SK-N-SH (cell line): ENCODE measurements around the gene COX18. TPM values are rescaled to one million over a fixed set of nuclear protein-coding genes. Genes with fewer than 3 reads are reported as not detected.

Experiments
- CTCF ChIA-PET: fragments of 300-600, 350-600 bp; formaldehyde crosslinking; extraction: SDS; loops from one replicate; lab custom pipeline; 2021; lab: Yijun Ruan, JAX
- POLR2A ChIA-PET: fragments of 350-600 bp; sonication (Branson Sonifier 250); formaldehyde crosslinking; extraction: SDS; loops from one replicate; lab custom pipeline; 2020; ENCODE audit warnings: antibody characterized with exemption, inconsistent platforms; lab: Yijun Ruan, JAX
- DNase-seq: peaks from one replicate; pipeline ENCODE4 v3.0.0; 2012
- H2AFZ ChIP-seq: fragments of 200-600 bp; sonication (generic); 2 replicates; pipeline ENCODE4 v1.8.1; 2016; ENCODE audit warnings: antibody characterized with exemption, mild to moderate bottlenecking, low read depth
- H3F3A ChIP-seq: fragments of 200-600 bp; sonication (generic); replicated peaks from 2 replicates; pipeline ENCODE3; 2016; ENCODE audit warnings: antibody characterized with exemption, mild to moderate bottlenecking; ENCODE audit not compliant: insufficient read depth
- H3K27ac ChIP-seq, 2 experiments: fragments of 200-500 bp in 1 of 2; fragments of 200-600 bp in 1 of 2; sonication (Bioruptor generic) in 1 of 2; sonication (generic), shearing (Covaris generic) in 1 of 2; 2 replicates each; pipeline versions ENCODE4 v1.5.1 to v1.6.1; 2014 to 2016; ENCODE audit warnings: low read depth in 2 of 2, inconsistent platforms in 1 of 2, low read length in 1 of 2, mild to moderate bottlenecking in 1 of 2, mixed read lengths in 1 of 2
- H3K27me3 ChIP-seq: fragments of 200-600 bp; sonication (generic), shearing (Covaris generic); 2 replicates; pipeline ENCODE4 v1.6.1; 2016; ENCODE audit warnings: mixed run types; ENCODE audit not compliant: insufficient read depth
- H3K36me3 ChIP-seq, 2 experiments: fragments of 200-500 bp in 1 of 2; fragments of 200-600 bp in 1 of 2; sonication (Bioruptor generic) in 1 of 2; sonication (generic) in 1 of 2; replicated peaks in 1 of 2; 2 replicates each; pipeline versions ENCODE3 to v1.5.1; 2014 to 2016; ENCODE audit warnings: low read length in 1 of 2, mild to moderate bottlenecking in 1 of 2; ENCODE audit not compliant: insufficient read depth in 2 of 2, control insufficient read depth in 1 of 2
- H3K4me1 ChIP-seq, 2 experiments: fragments of 200-500 bp in 1 of 2; fragments of 200-600 bp in 1 of 2; sonication (Bioruptor generic) in 1 of 2; sonication (generic), shearing (Covaris generic) in 1 of 2; 2 replicates each; pipeline versions ENCODE4 v1.5.1 to v1.6.1; 2014 to 2016; ENCODE audit warnings: low read depth in 1 of 2, low read length in 1 of 2, mixed run types in 1 of 2; ENCODE audit not compliant: insufficient read depth in 2 of 2, control insufficient read depth in 1 of 2
- H3K4me2 ChIP-seq: fragments of 200-600 bp; sonication (generic), shearing (Covaris generic); 2 replicates; pipeline ENCODE4 v1.6.1; 2017; ENCODE audit warnings: mixed run types
- H3K4me3 ChIP-seq, 2 experiments: fragments of 200-500 bp in 1 of 2; fragments of 200-600 bp in 1 of 2; sonication (Bioruptor generic) in 1 of 2; sonication (generic), shearing (Covaris generic) in 1 of 2; 2 replicates each; pipeline versions ENCODE4 v1.5.1 to v1.8.1; 2014 to 2016; ENCODE audit warnings: low read depth in 2 of 2, inconsistent platforms in 1 of 2, low read length in 1 of 2, mild to moderate bottlenecking in 1 of 2, mixed read lengths in 1 of 2, moderate library complexity in 1 of 2
- H3K79me2 ChIP-seq: fragments of 200-600 bp; sonication (generic); 2 replicates; pipeline ENCODE4 v1.8.1; 2017; ENCODE audit warnings: mild to moderate bottlenecking; ENCODE audit not compliant: insufficient read depth
- H3K9ac ChIP-seq: fragments of 200-600 bp; sonication (generic); 2 replicates; pipeline ENCODE4 v1.6.1; 2017; ENCODE audit warnings: mixed run types
- H3K9me2 ChIP-seq: fragments of 200-600 bp; sonication (generic); 2 replicates; pipeline ENCODE4 v1.6.1; 2017; ENCODE audit warnings: mixed run types
- H3K9me3 ChIP-seq: fragments of 200-600 bp; sonication (generic); 2 replicates; pipeline ENCODE4 v1.6.1; 2017; ENCODE audit warnings: mixed run types, mild to moderate bottlenecking, moderate library complexity
- H4K20me1 ChIP-seq: fragments of 200-600 bp; sonication (generic); 2 replicates; pipeline ENCODE4 v1.6.1; 2017; ENCODE audit warnings: mild to moderate bottlenecking, mixed run types; ENCODE audit not compliant: insufficient read depth
- CHD2 ChIP-seq: fragments of 150-350 bp; IDR thresholded peaks from 2 replicates; pipeline ENCODE4 v1.6.1; 2018; ENCODE audit warnings: low read length; ENCODE audit not compliant: partially characterized antibody
- ELF1 ChIP-seq: IDR thresholded peaks from 2 replicates; pipeline ENCODE4 v1.4.0; 2012
- EZH2phosphoT487 ChIP-seq: fragments of 200-600 bp; sonication (generic); IDR thresholded peaks from 2 replicates; pipeline ENCODE4 v1.6.1; 2017; ENCODE audit warnings: low read depth, mixed run types, mild to moderate bottlenecking, antibody characterized with exemption, moderate library complexity, borderline replicate concordance
- FOSL2 ChIP-seq: IDR thresholded peaks from 2 replicates; pipeline ENCODE4 v1.4.0; 2012; ENCODE audit warnings: low read depth, mild to moderate bottlenecking, moderate library complexity, borderline replicate concordance
- FOXJ3 ChIP-seq: sonication (generic); formaldehyde crosslinking; IDR thresholded peaks from 2 replicates; pipeline ENCODE4 v1.5.1; 2020; ENCODE audit warnings: mild to moderate bottlenecking, missing genetic modification reagents
- GABPA ChIP-seq: IDR thresholded peaks from 2 replicates; pipeline ENCODE4 v1.4.0; 2012; ENCODE audit warnings: low read depth, mild to moderate bottlenecking
- GATA2 ChIP-seq: sonication (generic); formaldehyde crosslinking; IDR thresholded peaks from 2 replicates; pipeline ENCODE4 v1.5.0; 2020; ENCODE audit warnings: mild to moderate bottlenecking, missing genetic modification reagents
- JUND ChIP-seq: IDR thresholded peaks from 2 replicates; pipeline ENCODE4 v1.4.0; 2012
- NFIC ChIP-seq: IDR thresholded peaks from 2 replicates; pipeline ENCODE4 v1.4.0; 2012; ENCODE audit warnings: borderline replicate concordance
- NRF1 ChIP-seq: IDR thresholded peaks from 2 replicates; pipeline ENCODE4 v1.6.1; 2012; ENCODE audit warnings: low read depth, mild to moderate bottlenecking, low read length
- RAD21 ChIP-seq: IDR thresholded peaks from 2 replicates; pipeline ENCODE4 v1.6.1; 2012; ENCODE audit warnings: mild to moderate bottlenecking, low read length
- RCOR1 ChIP-seq: fragments of 150-350 bp; IDR thresholded peaks from 2 replicates; pipeline ENCODE4 v1.6.1; 2017; ENCODE audit warnings: antibody characterized with exemption, low read length
- SIN3A ChIP-seq: IDR thresholded peaks from 2 replicates; pipeline ENCODE4 v1.6.1; 2012; ENCODE audit warnings: low read depth, mild to moderate bottlenecking, low read length, moderate library complexity, borderline replicate concordance
- TCF12 ChIP-seq: IDR thresholded peaks from 2 replicates; pipeline ENCODE4 v1.4.0; 2012
- TEAD4 ChIP-seq: IDR thresholded peaks from 2 replicates; pipeline ENCODE4 v1.4.0; 2012; ENCODE audit warnings: mild to moderate bottlenecking, borderline replicate concordance; ENCODE audit not compliant: insufficient read depth
- YY1 ChIP-seq: IDR thresholded peaks from 2 replicates; pipeline ENCODE4 v1.4.0; 2012; ENCODE audit warnings: low read depth, mild to moderate bottlenecking
- WGBS: methylation state at CpG from one replicate; pipeline ENCODE4 v1.1.6; 2017; ENCODE audit warnings: low lambda C conversion rate; 5-methylcytosine and 5-hydroxymethylcytosine counted together
- polyA plus RNA-seq, 3 experiments: library from polyadenylated mRNA; depleted of rRNA; stranded (reverse); fragments of >200 nt; gene quantifications; 2 replicates each; pipeline ENCODE4 v1.2.3, GENCODE V29; 2012
- TF ChIP-seq, protein P1 (sequence below): IDR thresholded peaks from 2 replicates; pipeline ENCODE4; 2012
- TF ChIP-seq, protein P2 (sequence below): IDR thresholded peaks from 2 replicates; pipeline ENCODE4 v1.4.0; 2012; ENCODE audit warnings: low read depth, borderline replicate concordance
- TF ChIP-seq, protein P3 (sequence below): IDR thresholded peaks from 2 replicates; pipeline ENCODE4 v1.4.0; 2012; ENCODE audit warnings: low read depth
- TF ChIP-seq, protein P4 (sequence below): IDR thresholded peaks from 2 replicates; pipeline ENCODE4 v1.4.0; 2012; ENCODE audit warnings: low read depth, borderline replicate concordance

Gene COX18
- polyA plus RNA-seq, 1 of the 3 experiments (the other 2 are of a cell fraction): 7.7 TPM

DNA sequence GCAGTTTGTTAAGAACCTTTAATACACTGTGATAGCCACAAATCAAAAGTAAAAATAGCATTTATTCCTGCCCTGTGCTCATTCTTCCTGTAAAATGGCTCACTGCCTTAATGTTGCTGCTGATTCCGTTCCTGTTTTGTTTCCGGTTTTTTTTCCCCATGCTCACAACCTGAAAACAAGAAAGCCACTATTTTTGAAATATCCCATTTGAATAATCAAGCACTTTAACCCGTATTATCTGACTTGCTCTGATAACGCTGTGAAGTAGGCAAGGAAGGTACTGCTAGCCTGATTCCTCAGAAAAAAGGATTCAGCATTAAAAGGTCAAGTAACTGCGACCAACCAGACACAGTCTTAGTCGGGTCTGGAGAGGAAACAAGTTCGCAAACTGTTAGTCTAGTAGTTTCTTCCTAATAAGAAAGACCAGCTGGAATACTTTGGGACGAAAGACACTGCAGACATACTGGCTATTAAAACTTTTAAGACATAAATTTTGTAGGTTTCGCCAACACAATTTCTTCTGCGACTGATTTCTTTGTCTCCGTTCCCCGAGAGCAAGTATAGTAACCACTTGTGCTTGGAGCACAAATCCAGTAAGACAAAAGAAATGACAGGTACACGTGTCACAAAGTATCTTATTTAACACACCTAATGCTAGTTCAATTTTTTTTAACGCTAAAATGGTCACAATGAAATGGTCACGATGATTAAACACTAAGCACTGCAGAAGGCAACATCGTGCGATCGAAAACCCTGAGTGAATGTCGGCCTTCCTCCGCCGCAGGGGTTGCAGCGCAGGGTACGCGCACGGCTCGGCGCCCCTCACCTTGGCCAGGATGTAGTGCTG lies 802 bp downstream of the COX18 start:
- TF ChIP-seq YY1: 0 out of 2 replicates have a peak, but pooled peaks have one; percentile 32
- TF ChIP-seq JUND: no peak
- TF ChIP-seq TEAD4: no peak
- TF ChIP-seq ELF1: no peak; the same call in 1 of the 2 replicates
- TF ChIP-seq, protein P1, sequence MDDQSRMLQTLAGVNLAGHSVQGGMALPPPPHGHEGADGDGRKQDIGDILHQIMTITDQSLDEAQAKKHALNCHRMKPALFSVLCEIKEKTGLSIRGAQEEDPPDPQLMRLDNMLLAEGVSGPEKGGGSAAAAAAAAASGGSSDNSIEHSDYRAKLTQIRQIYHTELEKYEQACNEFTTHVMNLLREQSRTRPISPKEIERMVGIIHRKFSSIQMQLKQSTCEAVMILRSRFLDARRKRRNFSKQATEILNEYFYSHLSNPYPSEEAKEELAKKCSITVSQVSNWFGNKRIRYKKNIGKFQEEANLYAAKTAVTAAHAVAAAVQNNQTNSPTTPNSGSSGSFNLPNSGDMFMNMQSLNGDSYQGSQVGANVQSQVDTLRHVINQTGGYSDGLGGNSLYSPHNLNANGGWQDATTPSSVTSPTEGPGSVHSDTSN: no peak
- no peak for TF ChIP-seq RAD21
- TF ChIP-seq NFIC: no peak
- no peak for TF ChIP-seq EZH2phosphoT487
- 0 out of 2 replicates have a peak, but pooled peaks have one; percentile 15 for TF ChIP-seq GATA2 (CRISPR knock-in tag)
- peak; percentile 33; the same call in 1 of the 2 replicates for TF ChIP-seq GABPA
- no peak for TF ChIP-seq RCOR1
- TF ChIP-seq, protein P2, sequence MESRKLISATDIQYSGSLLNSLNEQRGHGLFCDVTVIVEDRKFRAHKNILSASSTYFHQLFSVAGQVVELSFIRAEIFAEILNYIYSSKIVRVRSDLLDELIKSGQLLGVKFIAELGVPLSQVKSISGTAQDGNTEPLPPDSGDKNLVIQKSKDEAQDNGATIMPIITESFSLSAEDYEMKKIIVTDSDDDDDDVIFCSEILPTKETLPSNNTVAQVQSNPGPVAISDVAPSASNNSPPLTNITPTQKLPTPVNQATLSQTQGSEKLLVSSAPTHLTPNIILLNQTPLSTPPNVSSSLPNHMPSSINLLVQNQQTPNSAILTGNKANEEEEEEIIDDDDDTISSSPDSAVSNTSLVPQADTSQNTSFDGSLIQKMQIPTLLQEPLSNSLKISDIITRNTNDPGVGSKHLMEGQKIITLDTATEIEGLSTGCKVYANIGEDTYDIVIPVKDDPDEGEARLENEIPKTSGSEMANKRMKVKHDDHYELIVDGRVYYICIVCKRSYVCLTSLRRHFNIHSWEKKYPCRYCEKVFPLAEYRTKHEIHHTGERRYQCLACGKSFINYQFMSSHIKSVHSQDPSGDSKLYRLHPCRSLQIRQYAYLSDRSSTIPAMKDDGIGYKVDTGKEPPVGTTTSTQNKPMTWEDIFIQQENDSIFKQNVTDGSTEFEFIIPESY: no peak
- TF ChIP-seq FOSL2: no peak
- 3% methylated on average over 23 of the region's 27 CpGs for WGBS
- Histone ChIP-seq H3F3A (peaks cover 30% of the 10 kb centered on the region), H3K79me2 (peaks cover 39% of the 10 kb centered on the region), H3K27ac (peak overlapping the region; percentile 86 to 94), H3K4me3 (peak overlapping the region; percentile 72 to 92), H3K4me1 (peaks cover 0 to 4% of the 10 kb centered on the region in 2 experiments; a peak in 2 of 4 replicates), H4K20me1 (no peaks in the 10 kb centered on the region), H3K9me3 (no peaks in the 10 kb centered on the region), H3K27me3 (no peaks in the 10 kb centered on the region), H3K9me2 (no peaks in the 10 kb centered on the region), H3K9ac (peak overlapping the region; percentile 81), H2AFZ (peak overlapping the region; percentile 83), H3K36me3 (peaks cover 30 to 40% of the 10 kb centered on the region in 2 experiments), H3K4me2 (peak overlapping the region; percentile 92)
- POLR2A ChIA-PET: no interaction called here
- CTCF ChIA-PET: no interaction called here
- peak; percentile 16 for DNase-seq

DNA sequence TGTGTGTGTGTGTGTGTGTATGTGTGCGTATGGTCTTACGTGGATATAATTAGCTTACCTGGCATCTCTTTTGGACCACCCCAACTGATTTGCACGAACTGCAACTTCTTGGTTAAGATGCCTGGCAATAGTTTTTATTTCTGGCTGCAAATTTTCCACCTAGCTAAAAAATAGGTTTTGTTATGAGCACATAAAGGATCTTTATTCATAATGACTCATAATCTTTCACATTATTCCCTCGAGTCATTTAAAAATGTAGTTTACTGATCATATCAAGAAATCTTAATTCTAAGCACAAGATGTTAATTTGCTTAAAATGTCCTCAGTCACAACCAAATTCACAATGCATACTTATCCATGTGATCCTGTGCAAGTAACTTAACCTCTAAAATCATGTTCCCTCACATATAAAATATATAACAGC lies 1.5 kb downstream of the COX18 start:
- no peak for TF ChIP-seq GATA2 (CRISPR knock-in tag)
- no peak for TF ChIP-seq TCF12
- TF ChIP-seq NRF1: no peak
- no peak for TF ChIP-seq SIN3A
- no peak for TF ChIP-seq YY1
- TF ChIP-seq, protein P3, sequence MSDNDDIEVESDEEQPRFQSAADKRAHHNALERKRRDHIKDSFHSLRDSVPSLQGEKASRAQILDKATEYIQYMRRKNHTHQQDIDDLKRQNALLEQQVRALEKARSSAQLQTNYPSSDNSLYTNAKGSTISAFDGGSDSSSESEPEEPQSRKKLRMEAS: no peak
- TF ChIP-seq GABPA: no peak
- no peak for TF ChIP-seq FOXJ3
- TF ChIP-seq, protein P4, sequence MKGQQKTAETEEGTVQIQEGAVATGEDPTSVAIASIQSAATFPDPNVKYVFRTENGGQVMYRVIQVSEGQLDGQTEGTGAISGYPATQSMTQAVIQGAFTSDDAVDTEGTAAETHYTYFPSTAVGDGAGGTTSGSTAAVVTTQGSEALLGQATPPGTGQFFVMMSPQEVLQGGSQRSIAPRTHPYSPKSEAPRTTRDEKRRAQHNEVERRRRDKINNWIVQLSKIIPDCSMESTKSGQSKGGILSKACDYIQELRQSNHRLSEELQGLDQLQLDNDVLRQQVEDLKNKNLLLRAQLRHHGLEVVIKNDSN: no peak
- no peak for TF ChIP-seq RCOR1
- TF ChIP-seq CHD2: no peak
- CTCF ChIA-PET: no interaction called here
- 35% methylated on average over 4 of the region's 4 CpGs for WGBS

More for the DNA sequence above, 1.5 kb downstream of the COX18 start:
- no peaks in the 10 kb centered on the region for H3K27me3 ChIP-seq
- peaks cover 23 to 32% of the 10 kb centered on the region in 2 experiments for H3K36me3 ChIP-seq
- POLR2A ChIA-PET: no interaction called here
- no peaks in the 10 kb centered on the region for H3K9me3 ChIP-seq
- H3K4me1 ChIP-seq: peaks cover 0 to 4% of the 10 kb centered on the region in 2 experiments; a peak in 2 of 4 replicates
- H3K4me2 ChIP-seq: peak overlapping the region; percentile 92
- peaks cover 43% of the 10 kb centered on the region for H3K79me2 ChIP-seq
- H3F3A ChIP-seq: peaks cover 23% of the 10 kb centered on the region
- H2AFZ ChIP-seq: peak overlapping the region; percentile 83
- peak overlapping the region; percentile 81; the same call in 1 of the 2 replicates for H3K9ac ChIP-seq
- peak overlapping the region; percentile 86 to 94 for H3K27ac ChIP-seq
- H3K4me3 ChIP-seq: peak overlapping the region; percentile 72 to 92
- no peaks in the 10 kb centered on the region for H3K9me2 ChIP-seq
- no peak for DNase-seq
- H4K20me1 ChIP-seq: no peaks in the 10 kb centered on the region
